GM18861 (cell line): ENCODE measurements around the gene TNFSF13B.
"Not testable (repeated sequence)": the region's sequence is repeated elsewhere in the genome, so short reads cannot be mapped to it uniquely, and the experiment has no call there.

Experiments
- ATAC-seq: cut with Tn5 transposase; IDR thresholded peaks from one replicate; pipeline ENCODE4 v1.9.1; 2021; ENCODE audit not compliant: unreplicated experiment

The TNFSF13B gene, protein sequence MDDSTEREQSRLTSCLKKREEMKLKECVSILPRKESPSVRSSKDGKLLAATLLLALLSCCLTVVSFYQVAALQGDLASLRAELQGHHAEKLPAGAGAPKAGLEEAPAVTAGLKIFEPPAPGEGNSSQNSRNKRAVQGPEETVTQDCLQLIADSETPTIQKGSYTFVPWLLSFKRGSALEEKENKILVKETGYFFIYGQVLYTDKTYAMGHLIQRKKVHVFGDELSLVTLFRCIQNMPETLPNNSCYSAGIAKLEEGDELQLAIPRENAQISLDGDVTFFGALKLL

DNA sequence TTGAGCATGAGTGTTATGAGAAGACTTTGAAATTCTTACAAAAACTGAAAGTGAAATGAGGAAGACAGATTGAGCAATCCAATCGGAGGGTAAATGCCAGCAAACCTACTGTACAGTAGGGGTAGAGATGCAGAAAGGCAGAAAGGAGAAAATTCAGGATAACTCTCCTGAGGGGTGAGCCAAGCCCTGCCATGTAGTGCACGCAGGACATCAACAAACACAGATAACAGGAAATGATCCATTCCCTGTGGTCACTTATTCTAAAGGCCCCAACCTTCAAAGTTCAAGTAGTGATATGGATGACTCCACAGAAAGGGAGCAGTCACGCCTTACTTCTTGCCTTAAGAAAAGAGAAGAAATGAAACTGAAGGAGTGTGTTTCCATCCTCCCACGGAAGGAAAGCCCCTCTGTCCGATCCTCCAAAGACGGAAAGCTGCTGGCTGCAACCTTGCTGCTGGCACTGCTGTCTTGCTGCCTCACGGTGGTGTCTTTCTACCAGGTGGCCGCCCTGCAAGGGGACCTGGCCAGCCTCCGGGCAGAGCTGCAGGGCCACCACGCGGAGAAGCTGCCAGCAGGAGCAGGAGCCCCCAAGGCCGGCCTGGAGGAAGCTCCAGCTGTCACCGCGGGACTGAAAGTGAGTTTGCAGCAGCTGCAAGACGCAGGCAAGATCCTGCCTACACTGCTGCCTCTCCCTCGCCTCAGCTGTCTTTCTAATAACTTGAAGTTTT lies at the start of gene TNFSF13B:
TSS of gene TNFSF13B (plus strand) at position 118 of the 728 bp plus-strand sequence. CDS start at position 296, 178 bp downstream.
- ATAC-seq, result peak; percentile 65

DNA sequence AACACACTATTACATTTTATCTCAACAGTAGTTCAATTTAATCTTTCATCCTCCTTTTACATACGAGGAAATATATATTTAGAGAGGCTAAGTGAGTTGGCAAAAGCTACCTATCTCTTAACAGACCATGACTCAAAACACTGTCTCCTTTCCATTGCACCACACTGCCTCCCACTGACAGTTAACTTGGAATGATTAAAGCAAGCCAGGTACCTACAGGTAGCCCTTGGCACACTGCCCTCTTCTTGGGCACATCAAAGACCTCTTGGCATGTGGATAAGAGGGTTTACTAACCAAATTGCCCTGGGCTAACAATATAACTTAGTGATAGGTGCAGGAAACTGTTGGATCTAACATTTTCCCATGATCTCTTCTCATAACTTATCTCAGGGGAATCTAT lies 49.5 kb upstream of the TNFSF13B start:
- no peak for ATAC-seq

DNA sequence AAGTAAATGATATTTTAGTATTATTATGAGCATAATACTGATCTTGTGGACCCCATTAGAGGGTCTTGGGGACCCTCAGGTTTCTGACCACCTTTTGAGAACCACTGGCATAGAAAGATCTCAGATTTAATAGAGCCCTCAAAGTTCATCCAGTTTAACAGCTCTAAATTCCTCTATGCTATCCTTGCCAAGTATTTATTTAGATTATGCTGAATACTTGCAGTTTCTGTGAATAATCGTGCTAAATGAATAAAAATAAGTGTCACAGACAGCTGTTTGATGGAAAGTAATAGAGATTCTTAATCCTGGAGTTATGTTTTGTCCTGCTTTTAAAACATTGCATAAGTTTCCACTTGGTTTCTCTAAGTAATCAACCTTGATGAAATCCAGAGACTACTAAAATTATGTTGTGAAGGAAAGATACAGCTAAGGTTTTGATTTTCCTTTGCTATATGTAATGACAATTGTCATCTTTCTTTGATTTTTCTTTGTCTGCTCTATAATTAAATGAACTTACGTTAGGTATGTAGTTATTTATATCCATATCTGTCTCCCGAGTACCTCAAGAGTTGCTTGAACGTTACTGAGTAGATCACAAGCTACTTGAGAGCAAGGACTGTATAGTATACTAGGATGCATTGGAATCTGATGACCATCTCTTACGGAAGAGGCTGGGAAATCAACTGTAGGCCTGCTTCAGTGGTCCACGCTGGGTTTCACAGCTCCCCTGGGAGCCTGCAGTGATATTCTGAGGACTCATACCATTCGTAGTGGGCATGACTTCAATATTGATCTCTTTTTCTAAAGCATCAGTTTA lies 45.6 kb upstream of the TNFSF13B start:
- ATAC-seq, result no peak

DNA sequence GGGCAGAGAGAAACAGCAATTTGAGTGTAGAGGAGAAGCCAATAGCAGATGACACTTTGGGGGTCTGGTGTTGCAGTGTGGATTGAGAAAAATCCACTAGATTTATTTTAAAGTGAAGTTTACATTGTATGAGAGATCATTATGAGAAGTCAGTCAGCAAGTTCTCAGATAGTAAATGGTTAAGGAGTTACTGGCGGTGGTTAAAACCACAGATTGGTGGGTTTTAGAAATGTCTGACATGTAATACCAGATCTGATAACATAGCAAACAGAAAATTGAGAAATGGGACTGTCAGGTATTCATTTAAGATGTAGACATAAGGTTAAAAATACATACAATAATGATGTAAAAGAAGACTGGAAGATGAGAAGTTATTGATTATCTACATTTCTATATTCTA lies 44.1 kb upstream of the TNFSF13B start:
- peak; percentile 75 for ATAC-seq

DNA sequence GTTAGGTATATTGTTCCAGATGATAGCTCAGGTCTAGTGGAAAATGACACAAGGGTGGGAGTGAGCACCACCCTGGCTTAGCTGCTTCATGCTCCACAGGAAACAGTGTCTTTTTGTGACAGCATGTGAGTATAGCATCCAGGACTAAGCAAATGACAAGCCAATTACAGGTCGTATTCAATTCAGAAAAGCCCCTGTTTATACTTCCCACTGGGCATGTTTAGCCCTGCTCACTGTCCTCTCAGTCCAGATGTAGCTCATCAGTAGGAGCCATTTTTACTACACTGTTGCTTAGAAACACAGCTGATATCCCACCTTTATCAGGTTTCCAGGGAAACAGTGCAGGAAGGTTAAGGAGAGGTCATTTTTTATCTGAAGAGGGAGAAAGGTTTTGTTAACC lies 43.3 kb upstream of the TNFSF13B start:
- ATAC-seq, result no peak

DNA sequence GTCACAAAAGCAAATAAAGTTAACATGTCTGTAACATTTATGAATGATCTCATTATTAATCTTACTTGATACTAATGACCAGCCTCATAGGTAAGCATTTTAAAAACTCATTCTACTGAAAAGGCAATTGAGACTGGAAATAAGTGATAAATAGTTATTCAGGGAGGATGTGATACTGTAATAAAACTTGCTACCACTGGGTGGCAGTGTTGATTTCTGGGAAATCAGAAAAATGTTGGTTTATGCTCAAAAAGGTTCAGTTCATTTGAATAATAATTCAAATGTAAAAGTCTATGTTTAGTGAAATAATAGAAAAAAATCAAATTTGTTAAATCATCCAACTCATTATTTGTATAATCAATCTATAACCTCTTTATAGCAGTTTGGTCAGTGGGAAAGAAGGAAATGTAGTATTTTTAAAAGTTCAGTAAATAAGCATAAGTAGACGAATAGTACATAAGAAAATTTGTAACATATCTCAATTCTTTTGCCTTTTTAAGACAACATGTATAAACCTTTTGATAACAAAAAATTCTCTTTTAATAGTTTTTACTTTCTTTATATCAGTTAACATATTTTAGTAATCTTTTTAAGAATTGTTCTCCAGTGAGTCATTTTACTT lies 41.8 kb upstream of the TNFSF13B start:
- ATAC-seq, result peak; percentile 30

DNA sequence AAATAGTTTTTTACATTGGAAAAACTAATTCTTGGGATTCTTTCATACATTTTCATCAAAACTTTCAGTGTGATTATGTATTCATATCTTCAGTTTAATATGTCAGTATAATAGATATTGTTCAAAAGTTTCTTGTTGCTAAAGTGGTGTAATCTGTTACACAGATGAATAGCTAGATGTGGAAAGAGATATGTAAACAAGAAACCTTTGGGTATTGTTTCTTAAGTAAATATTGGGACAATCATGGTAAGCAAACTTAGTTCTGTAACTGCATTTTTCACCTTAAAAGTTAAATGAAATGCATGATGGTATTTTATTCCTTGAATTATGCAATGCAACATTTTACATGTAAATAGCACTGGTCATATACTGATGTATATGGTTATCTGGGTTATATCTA lies 39.1 kb upstream of the TNFSF13B start:
- ATAC-seq, result no peak

DNA sequence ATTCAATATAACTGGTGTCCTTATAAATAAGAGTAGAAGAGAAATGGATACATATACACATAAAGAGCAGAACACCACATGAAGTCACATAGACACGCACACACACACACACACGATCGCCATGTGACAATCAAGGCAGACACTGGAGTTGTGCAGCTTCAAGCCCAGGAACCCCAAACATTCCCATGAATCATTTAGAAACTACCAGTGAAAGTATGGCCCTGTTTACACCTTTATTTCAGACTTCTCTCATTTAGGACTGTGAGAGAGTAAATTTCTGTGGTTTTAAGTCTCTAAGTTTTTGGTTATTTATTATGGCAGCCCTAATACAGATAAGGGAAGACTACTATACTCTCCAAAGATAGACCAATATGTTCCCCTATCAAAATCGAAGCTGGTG lies 20.4 kb upstream of the TNFSF13B start:
- ATAC-seq, result no peak

DNA sequence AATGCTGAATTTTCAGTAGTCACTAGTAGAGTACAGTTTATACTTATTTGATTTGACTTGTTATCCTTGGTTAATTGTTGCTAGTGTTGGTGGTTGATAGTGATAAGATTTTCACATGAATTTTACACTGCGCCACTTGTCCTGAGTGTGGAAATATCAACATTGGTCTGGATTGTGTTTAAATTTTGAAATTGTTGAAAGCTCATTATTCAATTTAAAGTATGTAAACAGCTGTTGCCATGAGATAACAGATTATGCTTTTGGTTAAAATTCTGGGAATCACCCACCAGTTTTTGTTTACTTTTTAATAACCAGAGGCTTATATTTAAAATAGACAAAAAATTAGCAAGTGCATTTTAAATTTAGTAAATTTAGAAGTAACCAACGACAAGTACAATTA lies 12.3 kb upstream of the TNFSF13B start:
- no peak for ATAC-seq

DNA sequence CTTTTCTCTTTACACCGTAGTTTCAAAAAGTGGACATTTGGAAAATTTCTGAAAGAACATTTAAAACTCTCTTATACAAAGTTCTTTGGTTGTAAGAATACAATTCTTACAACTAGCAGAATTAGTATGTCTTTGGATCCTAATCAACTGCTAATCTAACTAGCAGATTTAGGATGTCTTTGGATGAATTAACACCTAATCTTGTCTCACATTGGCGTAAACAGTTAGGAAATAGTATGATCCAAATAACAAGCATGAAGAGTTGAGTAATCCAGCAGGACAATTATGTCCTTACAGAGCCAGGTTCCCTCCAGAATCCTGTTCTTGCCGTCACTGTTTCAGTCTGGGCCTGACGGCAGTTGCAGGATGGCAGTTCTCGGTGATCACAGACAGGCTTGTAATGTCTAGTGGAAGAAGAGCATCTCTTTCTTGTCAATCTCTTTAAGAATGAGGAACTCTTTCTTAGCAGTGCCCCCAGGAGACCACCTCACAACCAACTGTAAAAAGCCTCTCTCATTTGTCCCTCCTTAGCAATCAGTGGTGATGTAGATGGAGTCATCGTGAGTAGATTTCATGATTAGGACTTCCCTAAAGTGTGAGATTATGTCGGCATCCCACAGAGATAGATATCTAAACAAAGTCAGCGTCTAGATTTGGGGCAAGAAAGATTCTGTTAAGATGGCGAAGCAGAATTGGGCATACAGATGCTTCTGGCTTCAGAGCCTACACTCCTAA lies 5.7 kb upstream of the TNFSF13B start:
- no peak for ATAC-seq

DNA sequence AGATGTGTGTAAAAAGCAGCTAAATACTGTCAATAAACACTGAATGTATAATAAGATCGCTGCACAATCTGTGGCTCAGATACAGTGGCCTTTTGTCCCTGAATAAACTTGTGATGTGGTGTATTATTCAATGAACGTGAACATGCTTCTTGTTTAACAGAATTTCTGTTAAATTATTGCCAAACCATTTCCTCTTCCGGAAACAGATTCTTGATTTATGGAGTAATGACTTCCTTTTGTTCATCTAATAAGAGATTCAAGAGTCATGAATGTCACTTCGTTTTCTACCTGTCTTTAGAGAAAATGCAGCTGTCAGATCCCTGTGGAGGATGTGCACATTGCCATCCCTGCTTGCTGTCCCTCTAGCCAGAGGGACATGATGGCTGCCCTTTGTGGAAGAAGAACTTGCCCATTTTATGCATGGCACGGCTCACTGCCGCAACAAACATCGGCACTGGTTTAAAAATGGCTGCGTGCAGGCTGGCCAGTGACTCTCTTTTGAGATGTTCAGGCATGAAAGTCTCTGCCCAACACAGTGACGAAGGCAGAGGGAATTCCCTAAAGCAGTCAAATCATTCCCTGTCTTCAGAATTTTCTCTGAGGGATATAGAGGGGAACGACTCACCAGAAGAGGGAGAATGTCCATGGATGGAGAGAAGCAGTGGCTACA lies 3.1 kb upstream of the TNFSF13B start:
- no peak for ATAC-seq

DNA sequence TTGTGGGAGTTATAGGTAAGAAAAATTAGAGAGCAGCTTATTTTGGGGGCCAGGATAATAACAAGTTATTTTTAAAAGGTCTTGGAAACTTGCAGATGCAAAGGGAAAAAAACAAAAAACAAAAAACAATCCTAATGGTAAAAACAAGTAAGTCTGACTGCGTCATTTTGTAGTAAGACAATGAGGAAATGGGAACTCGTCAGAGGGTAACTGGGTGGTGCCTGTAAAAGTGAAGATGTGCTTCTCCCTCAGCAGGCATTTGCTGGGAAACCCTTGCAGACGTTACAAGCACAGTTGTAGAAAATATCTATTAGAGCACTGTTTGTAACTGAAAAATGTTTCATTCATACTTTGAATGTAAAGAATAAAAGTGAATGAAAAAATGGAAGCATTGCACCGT lies 2.2 kb upstream of the TNFSF13B start:
- ATAC-seq, result no peak

DNA sequence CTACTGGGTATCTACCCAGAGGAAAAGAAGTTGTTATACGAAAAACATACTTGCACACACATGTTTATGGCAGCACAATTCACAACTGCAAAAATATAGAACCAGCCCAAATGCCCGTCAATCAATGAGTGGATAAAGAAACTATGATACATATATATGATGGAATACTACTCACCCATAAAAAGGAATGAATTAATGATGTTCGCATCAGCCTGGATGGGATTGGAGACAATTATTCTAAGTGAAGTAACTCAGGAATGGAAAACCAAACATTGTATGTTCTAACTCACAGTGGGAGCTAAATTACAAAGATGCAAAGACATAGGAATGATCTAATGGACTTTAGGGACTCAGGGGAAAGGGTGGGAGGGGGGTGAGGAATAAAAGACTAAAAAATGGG lies 1.7 kb upstream of the TNFSF13B start:
- not testable (repeated sequence) for ATAC-seq

DNA sequence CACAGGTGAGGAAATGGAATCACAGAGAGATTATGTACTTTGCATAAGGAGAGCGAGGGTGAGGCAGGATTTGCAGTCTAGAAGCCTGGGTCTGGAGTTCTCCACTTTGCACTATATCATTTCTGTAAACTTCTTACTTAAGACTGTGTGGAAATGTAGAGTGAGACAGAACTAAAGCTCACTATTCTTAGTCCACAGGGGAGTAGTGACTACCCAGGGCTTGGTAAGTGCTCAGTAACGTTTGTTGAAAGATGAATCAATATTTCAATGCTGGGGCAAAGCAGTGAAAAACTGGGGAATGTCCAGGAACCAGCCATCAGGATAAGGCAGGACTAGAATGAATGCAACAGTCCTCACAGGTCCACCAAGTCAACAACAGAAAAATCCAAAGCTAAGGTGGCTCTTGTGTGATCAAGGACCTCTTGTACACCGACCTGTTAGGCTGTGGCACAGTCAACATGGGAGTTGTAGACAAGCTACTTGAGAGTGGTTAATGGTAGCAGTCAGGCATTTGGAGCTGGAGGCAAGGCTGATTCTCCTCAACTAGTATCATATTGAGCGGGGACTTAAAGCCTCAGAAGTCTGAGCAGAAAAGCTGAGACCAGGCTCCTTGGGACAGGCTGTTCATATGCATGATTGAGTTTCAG lies 929 bp upstream of the TNFSF13B start:
- no peak for ATAC-seq

DNA sequence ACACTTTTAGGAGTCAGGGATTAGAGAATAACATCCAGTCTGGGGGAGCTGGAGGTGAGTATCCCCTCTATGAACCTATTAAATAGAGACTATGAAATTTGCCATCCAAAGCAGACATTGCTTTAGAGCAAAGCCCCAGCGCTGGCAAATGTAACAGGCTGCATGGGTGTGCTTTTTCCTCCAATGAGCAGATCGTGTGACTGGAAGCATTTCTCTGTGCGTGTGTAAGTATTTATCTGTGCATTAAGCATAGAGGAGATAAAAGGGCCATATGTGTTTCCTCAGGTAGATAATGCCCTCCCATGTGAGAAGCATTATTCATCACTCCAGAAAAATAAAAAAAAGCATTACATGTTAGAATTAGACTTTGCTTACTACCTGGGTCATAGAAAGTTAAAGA lies 924 bp downstream of the TNFSF13B start:
- ATAC-seq, result peak; percentile 9

DNA sequence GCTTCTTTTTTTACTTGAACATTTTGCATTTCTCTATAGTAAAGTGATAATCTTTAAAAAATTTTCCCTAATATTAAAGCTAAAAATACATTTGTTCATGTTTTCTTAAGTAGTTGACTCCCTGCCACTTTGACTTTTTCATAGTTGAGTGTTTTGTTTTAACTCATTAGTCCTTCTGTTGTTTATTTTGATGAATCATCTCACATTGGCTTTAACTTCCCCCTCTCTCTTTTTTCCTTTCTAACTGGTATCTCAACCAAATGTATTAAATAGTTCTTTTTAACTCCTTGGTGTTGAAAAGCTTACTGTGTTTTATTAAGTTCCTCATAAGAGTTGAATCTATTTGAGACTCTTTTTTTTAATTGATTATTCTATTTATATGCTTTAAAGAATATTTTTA lies 2.8 kb downstream of the TNFSF13B start:
- ATAC-seq, result no peak

DNA sequence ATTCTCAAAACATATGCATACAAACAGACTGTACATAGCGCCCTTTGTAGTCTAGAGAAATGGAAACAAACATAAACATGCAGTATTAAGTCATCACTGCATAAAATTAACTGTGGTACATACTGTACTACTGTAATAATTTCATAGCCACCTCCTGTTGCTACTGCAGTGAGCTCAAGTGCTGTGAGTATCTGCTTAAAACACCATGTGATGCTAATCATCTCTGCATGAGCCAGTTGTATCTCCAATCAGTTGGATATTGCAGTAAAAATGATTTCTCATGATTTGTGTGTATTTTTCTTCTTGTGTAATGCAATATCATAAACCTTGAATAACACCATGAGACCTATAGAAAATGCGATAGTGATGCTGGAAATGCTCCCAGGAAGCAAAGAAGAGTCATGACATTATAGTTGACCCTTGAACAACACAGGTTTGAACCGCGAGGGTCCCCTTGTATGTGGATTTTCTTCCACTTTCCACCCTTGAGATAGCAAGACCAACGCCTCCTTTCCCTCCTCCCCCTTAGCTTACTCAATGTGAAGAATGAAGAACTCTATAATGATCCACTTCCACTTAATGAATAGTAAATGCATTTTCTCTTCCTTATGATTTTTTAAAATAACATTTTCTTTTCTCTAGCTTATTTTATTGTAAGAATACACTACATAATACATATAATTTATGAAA lies 4.1 kb downstream of the TNFSF13B start:
- no peak for ATAC-seq

DNA sequence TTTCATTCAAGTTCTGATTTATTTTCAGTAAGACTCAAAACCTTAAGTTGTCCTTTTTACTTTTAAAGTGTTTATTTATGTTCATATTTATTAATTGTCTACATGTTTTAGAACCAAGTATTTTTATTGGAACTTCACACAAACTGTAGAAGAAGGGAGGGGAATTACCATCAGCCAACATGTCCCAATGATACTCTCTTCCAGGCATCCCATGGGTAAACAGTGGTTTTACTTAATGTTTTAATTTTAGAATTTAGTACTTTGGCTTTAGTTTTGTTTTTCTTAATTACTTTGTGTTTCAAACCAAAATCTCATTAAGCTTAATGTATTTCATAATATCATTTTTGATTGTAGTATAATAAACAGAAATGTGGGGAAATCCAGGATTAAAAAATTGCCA lies 5.2 kb downstream of the TNFSF13B start:
- no peak for ATAC-seq

DNA sequence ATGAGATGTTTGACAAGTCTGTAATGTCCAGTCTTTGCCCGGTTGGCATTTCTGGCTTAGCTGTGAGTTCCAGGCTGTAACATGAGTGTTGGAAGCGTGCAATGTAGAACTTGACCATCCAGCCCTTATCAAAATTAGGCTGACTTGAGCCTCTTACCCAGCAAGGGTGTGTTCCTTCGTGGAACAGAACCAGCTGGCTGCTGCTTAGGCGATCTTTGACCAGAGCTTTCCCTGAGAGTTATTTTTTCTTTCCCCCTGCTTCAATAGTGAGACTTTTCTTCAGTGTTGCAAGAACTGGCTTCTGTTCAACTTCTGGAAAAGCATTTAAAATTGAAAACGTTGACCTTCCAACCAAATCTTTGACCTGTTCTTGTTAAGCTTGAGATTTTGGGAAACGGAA lies 6.5 kb downstream of the TNFSF13B start:
- no peak for ATAC-seq
